Measurements from ENCODE around the gene CEP97. TPM values are rescaled to one million over a fixed set of nuclear protein-coding genes. Genes with fewer than 3 reads are reported as not detected.

CEP97 gene, protein sequence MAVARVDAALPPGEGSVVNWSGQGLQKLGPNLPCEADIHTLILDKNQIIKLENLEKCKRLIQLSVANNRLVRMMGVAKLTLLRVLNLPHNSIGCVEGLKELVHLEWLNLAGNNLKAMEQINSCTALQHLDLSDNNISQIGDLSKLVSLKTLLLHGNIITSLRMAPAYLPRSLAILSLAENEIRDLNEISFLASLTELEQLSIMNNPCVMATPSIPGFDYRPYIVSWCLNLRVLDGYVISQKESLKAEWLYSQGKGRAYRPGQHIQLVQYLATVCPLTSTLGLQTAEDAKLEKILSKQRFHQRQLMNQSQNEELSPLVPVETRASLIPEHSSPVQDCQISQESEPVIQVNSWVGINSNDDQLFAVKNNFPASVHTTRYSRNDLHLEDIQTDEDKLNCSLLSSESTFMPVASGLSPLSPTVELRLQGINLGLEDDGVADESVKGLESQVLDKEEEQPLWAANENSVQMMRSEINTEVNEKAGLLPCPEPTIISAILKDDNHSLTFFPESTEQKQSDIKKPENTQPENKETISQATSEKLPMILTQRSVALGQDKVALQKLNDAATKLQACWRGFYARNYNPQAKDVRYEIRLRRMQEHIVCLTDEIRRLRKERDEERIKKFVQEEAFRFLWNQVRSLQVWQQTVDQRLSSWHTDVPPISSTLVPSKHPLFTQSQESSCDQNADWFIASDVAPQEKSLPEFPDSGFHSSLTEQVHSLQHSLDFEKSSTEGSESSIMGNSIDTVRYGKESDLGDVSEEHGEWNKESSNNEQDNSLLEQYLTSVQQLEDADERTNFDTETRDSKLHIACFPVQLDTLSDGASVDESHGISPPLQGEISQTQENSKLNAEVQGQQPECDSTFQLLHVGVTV
- 10 to 100 TPM in 2 of 5 donors, 1 to 10 TPM in 3; 1.4 to 19.6 (median 7.6) TPM for total RNA-seq
- 1 to 10 TPM in 1 of 3 donors, under 1 TPM in 2; 0.31 to 1.2 (median 0.98) TPM for polyA plus RNA-seq
- long read RNA-seq, donor 1, result 0 reads
- long read RNA-seq, donor 2, result 0 reads
- long read RNA-seq, donor 3, result 0 reads
- long read RNA-seq, donor 4, result 0 reads
- long read RNA-seq, donor 5, result 0 reads
- long read RNA-seq, donor 6, result 0 reads
- long read RNA-seq, donor 7, result 0 reads
- long read RNA-seq, donor 8, result 0 reads
- long read RNA-seq, donor 9, result 0 reads
- long read RNA-seq, donor 10, result 0 reads

DNA sequence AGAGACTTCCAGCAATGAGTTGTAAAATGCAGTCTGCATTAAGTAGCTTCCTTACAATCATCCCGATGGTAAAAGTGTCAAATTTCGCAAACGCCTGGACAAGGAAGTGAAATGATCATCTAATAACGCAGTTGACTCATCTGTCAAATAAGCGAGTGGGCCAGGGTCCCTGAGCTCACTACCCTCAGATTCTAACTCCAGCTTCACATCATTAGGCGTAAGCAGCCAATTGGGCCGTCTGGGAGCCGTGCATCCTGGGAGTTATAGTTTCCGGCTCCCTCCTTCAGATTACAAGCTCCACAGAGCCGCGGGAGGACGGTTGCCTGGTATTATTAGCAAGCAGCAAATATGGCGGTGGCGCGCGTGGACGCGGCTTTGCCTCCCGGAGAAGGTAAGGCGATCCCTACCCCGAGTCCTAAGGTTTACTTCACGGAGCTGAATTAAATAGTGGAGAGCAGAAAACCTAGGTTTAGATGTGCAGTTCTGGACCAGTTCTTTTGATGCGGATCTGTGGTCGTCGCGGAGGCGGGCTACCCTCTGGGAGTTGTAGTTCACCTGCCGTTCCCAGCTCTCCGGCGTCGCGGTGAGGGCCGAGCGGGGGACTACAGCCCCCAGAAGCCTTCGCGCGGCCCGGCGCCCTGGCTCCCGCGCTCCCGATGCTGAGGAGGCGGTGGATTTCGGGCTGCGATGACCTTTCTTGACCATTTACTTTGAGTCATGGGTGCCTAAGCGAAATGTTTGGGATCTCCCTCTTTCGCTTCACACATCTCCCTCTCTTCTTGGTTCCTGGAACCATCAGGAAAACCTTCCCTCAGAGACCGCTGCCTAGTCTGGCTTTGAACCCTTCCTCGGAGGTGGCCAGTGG is at the start of gene CEP97:
TSS of gene CEP97 (plus strand) at position 286 of the 865 bp plus-strand sequence. CDS start at position 349, 63 bp downstream.
- H3K36me3 ChIP-seq, result peaks cover 2 to 21% (median 17%) of the 10 kb centered on the region in 4 donors
- WGBS, 5 donors, result 0 to 1% (median 0%) methylated on average over 39 to 49 of the region's 49 CpGs
- peak; percentile 88 to 97 for DNase-seq
- H3K27ac ChIP-seq, result peak within 1 kb of the TSS; percentile 62 to 87 (median 81)
- H3K4me1 ChIP-seq, result peaks cover 7 to 26% (median 12%) of the 10 kb centered on the region in 4 donors
- TF ChIP-seq POLR2AphosphoS5 (IDR thresholded peaks at IDR 0.05), result peak in 2 of 3 donors; percentile 14 to 56
- TF ChIP-seq POLR2A (IDR thresholded peaks at IDR 0.05), result no peak
- H3K27me3 ChIP-seq, result no peaks in the 10 kb centered on the region
- intact Hi-C loops (cut with DNase I; ENCODE audit: low total_unique reads), result no loop called here
- peak within 1 kb of the TSS; percentile 60 to 96 (median 79) for H3K4me3 ChIP-seq
- H3K9me3 ChIP-seq, result no peaks in the 10 kb centered on the region

DNA sequence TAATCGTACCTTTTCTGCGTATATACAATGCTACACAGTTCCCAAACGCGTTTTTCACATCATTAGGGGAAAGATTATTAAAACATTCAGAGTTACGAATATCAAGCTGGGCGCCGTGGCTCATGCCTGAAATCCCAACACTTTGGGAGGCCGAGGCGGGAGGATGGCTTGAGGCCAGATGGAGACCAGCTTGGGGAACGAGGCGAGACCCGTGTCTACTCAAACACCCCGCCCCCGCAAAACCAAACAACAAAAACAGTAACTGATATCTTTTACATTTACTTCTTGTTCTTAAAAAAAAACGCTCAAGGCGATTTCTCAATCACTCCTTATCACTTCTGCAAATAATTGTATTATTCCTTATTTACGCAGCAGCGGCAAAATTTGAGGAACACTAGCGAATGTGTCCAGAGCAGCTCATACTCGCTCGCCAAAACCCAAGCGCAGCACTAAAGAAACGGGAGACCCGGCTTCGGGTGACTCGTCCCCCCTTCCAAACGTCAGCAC is 48.7 kb upstream of the CEP97 start:
- no peak for DNase-seq
- 3 to 8% (median 4%) methylated on average over 27 of the region's 27 CpGs for WGBS, 5 donors
- intact Hi-C loops (cut with DNase I; ENCODE audit: low total_unique reads), result loop anchor here (10.0 kb wide), 1 partner anchor 101 kb away; the partner anchor contains the start of gene PCNP
- Histone ChIP-seq H3K4me1 (peaks cover 23 to 55% (median 41%) of the 10 kb centered on the region in 4 donors), H3K27me3 (no peaks in the 10 kb centered on the region), H3K27ac (peak overlapping the region; percentile 98 to 99 (median 99)), H3K9me3 (no peaks in the 10 kb centered on the region), H3K36me3 (peaks cover 11 to 26% (median 24%) of the 10 kb centered on the region in 4 donors), H3K4me3 (peak overlapping the region; percentile 92 to 99 (median 95))
- no peak for TF ChIP-seq EP300 (IDR thresholded peaks at IDR 0.05)
- peak in 1 of 4 donors; percentile 54 for TF ChIP-seq POLR2A (IDR thresholded peaks at IDR 0.05)
- TF ChIP-seq CTCF (IDR thresholded peaks at IDR 0.05), result peak in 2 of 7 experiments; percentile 7 to 10
- TF ChIP-seq POLR2AphosphoS5 (IDR thresholded peaks at IDR 0.05), result no peak

- peak; percentile 56 to 86 (median 71) for TF ChIP-seq POLR2AphosphoS5 (IDR thresholded peaks at IDR 0.05)
- TF ChIP-seq CTCF (IDR thresholded peaks at IDR 0.05), result peak in 1 of 7 experiments; percentile 4
- TF ChIP-seq EP300 (IDR thresholded peaks at IDR 0.05), result no peak
These were observed 48.1 kb upstream of the CEP97 start for GRCh38 chr3:101676216-101676764.

More at GRCh38 chr3:101676216-101676764, 48.1 kb upstream of the CEP97 start:
- DNase-seq, result peak; percentile 93 to 99
- intact Hi-C loops (cut with DNase I; ENCODE audit: low total_unique reads), result loop anchor here (10.0 kb wide), 1 partner anchor 101 kb away; the partner anchor contains the start of gene PCNP
- Histone ChIP-seq H3K27me3 (no peaks in the 10 kb centered on the region), H3K4me3 (peak overlapping the region; percentile 92 to 99 (median 95)), H3K4me1 (peaks cover 23 to 58% (median 43%) of the 10 kb centered on the region in 4 donors), H3K9me3 (no peaks in the 10 kb centered on the region), H3K36me3 (peaks cover 16 to 26% (median 24%) of the 10 kb centered on the region in 4 donors), H3K27ac (peak overlapping the region; percentile 98 to 99 (median 99))
- WGBS, 5 donors, result 0 to 1% (median 0%) methylated on average over 2 to 57 of the region's 57 CpGs
